SU-DHL-6 (cell line): ENCODE data around the gene WNT5A.

Experiments
- H2AFZ ChIP-seq: fragments of 200-600 bp; sonication (generic); 2 replicates; pipeline ENCODE4 v1.6.1; 2014; ENCODE audit warnings: low read depth, mild to moderate bottlenecking, moderate library complexity, mixed read lengths, antibody characterized with exemption, low read length; ENCODE audit not compliant: severe bottlenecking
- H3F3A ChIP-seq: fragments of 200-600 bp; shearing (Covaris generic); 2 replicates; pipeline ENCODE4 v1.6.0; 2016; ENCODE audit warnings: antibody characterized with exemption, mild to moderate bottlenecking; ENCODE audit not compliant: insufficient read depth
- H3K27ac ChIP-seq: fragments of 200-600 bp; sonication (generic); 2 replicates; pipeline ENCODE4 v1.5.1; 2016; ENCODE audit warnings: low read depth, mild to moderate bottlenecking, low read length, moderate library complexity, mixed read lengths
- H3K27me3 ChIP-seq: fragments of 200-600 bp; sonication (generic), shearing (Covaris generic); 2 replicates; pipeline ENCODE4 v1.6.0; 2014; ENCODE audit warnings: mild to moderate bottlenecking, low read length
- H3K36me3 ChIP-seq: fragments of 200-600 bp; sonication (generic); 2 replicates; pipeline ENCODE4 v1.6.1; 2014; ENCODE audit warnings: mild to moderate bottlenecking, low read length, mixed read lengths
- H3K4me2 ChIP-seq: fragments of 300-600, 200-600 bp; shearing (Covaris generic), sonication (generic); 2 replicates; pipeline ENCODE4 v1.6.0; 2014; ENCODE audit warnings: low read length, low read depth, mild to moderate bottlenecking; ENCODE audit not compliant: poor library complexity, severe bottlenecking
- H3K4me3 ChIP-seq: fragments of 200-600 bp; sonication (generic); 2 replicates; pipeline ENCODE4 v1.5.1; 2014; ENCODE audit warnings: antibody characterized with exemption, low read length, mild to moderate bottlenecking, mixed read lengths; ENCODE audit not compliant: insufficient read depth, poor library complexity, severe bottlenecking
- H3K79me2 ChIP-seq: fragments of 200-600 bp; sonication (generic); 2 replicates; pipeline ENCODE4 v1.6.1; 2014; ENCODE audit warnings: mild to moderate bottlenecking, low read length, moderate library complexity; ENCODE audit not compliant: insufficient read depth
- H3K9ac ChIP-seq: fragments of 200-600 bp; sonication (generic); 2 replicates; pipeline ENCODE4 v1.7.0; 2014; ENCODE audit warnings: mild to moderate bottlenecking, low read length
- H3K9me2 ChIP-seq: fragments of 200-600 bp; sonication (generic); replicated peaks from 2 replicates; pipeline ENCODE4 v1.6.1; 2014; ENCODE audit warnings: low read length; ENCODE audit not compliant: insufficient read depth
- H3K9me3 ChIP-seq: fragments of 200-600 bp; sonication (generic); 2 replicates; pipeline ENCODE4 v1.6.1; 2014; ENCODE audit warnings: low read length, mixed read lengths; ENCODE audit not compliant: insufficient read depth
- H4K20me1 ChIP-seq: fragments of 200-600 bp; sonication (generic); 2 replicates; pipeline ENCODE4 v1.6.1; 2014; ENCODE audit warnings: low read depth, mild to moderate bottlenecking, antibody characterized with exemption, low read length, moderate library complexity, mixed read lengths
- EZH2phosphoT487 ChIP-seq: fragments of 200-600 bp; sonication (generic), shearing (Covaris generic); conservative IDR thresholded peaks from 2 replicates; pipeline ENCODE4 v1.6.1; 2018; ENCODE audit warnings: mild to moderate bottlenecking, antibody characterized with exemption, low read length, moderate library complexity, mixed read lengths
- TF ChIP-seq, protein P1 (sequence below): fragments of 200-600 bp; sonication (generic); IDR thresholded peaks from one replicate; pipeline ENCODE4 v1.5.1; 2017; ENCODE audit warnings: antibody characterized with exemption, mild to moderate bottlenecking, low read length, moderate library complexity; ENCODE audit not compliant: insufficient read depth, poor library complexity, severe bottlenecking

Gene WNT5A

DNA sequence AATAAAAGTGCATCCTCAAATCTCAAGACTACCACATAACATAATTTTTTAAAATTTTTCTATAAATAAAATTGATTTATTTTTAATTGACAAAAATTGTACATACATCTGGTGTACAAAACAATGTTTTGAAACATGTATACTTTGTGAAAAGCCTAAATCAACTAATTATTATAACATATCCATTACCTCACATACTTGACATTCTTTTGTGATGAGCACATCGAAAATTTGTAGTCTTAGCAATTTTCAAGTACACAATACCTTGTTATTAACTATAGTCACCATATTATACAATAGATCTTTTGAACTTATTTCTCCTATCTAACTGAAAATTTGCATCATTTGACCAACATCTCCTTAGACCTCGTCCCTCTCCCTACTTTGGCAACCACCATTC lies 7.9 kb upstream of the WNT5A start:
- no peaks in the 10 kb centered on the region; the same call in 1 of the 2 replicates for H3K9me2 ChIP-seq
- no peak overlapping the region for H3K9ac ChIP-seq
- no peak overlapping the region for H2AFZ ChIP-seq
- no peaks in the 10 kb centered on the region for H3K9me3 ChIP-seq
- H3K27ac ChIP-seq = no peak overlapping the region
- H4K20me1 ChIP-seq = no peaks in the 10 kb centered on the region
- no peak overlapping the region for H3K4me2 ChIP-seq
- no peaks in the 10 kb centered on the region for H3K36me3 ChIP-seq
- TF ChIP-seq EZH2phosphoT487 = no peak
- TF ChIP-seq, protein P1, sequence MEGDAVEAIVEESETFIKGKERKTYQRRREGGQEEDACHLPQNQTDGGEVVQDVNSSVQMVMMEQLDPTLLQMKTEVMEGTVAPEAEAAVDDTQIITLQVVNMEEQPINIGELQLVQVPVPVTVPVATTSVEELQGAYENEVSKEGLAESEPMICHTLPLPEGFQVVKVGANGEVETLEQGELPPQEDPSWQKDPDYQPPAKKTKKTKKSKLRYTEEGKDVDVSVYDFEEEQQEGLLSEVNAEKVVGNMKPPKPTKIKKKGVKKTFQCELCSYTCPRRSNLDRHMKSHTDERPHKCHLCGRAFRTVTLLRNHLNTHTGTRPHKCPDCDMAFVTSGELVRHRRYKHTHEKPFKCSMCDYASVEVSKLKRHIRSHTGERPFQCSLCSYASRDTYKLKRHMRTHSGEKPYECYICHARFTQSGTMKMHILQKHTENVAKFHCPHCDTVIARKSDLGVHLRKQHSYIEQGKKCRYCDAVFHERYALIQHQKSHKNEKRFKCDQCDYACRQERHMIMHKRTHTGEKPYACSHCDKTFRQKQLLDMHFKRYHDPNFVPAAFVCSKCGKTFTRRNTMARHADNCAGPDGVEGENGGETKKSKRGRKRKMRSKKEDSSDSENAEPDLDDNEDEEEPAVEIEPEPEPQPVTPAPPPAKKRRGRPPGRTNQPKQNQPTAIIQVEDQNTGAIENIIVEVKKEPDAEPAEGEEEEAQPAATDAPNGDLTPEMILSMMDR = no peak
- H3F3A ChIP-seq = no peaks in the 10 kb centered on the region
- no peaks in the 10 kb centered on the region for H3K27me3 ChIP-seq
- H3K4me3 ChIP-seq = no peak overlapping the region
- no peaks in the 10 kb centered on the region for H3K79me2 ChIP-seq

DNA sequence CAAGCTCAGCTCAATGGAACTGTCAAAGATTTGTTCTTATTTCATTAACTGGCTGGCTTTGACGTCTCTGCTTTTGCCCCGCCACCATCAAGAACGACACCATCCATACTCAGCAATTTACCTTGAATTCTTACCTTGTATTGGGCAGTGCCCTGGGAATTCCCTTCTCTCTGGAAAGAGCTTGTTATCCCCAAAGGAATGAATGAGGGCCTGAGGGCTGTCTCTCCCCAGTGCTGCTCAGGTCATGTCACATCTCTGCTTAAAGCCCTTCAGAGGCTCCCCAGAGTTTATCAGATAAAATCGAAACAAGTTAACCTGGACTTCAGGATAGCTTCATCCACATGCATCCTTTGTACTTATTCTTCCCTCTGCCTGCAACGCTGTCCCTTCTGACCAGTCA lies 5.9 kb upstream of the WNT5A start:
- Histone ChIP-seq H3K9ac (no peak overlapping the region), H3K27ac (no peak overlapping the region), H3K79me2 (no peaks in the 10 kb centered on the region), H3K4me2 (no peak overlapping the region), H3K9me2 (no peaks in the 10 kb centered on the region; the same call in 1 of the 2 replicates), H3K9me3 (no peaks in the 10 kb centered on the region), H3K27me3 (no peaks in the 10 kb centered on the region), H2AFZ (no peak overlapping the region), H3K4me3 (no peak overlapping the region), H3K36me3 (no peaks in the 10 kb centered on the region), H4K20me1 (no peaks in the 10 kb centered on the region), H3F3A (no peaks in the 10 kb centered on the region)
- TF ChIP-seq, protein P1 = no peak
- no peak for TF ChIP-seq EZH2phosphoT487

DNA sequence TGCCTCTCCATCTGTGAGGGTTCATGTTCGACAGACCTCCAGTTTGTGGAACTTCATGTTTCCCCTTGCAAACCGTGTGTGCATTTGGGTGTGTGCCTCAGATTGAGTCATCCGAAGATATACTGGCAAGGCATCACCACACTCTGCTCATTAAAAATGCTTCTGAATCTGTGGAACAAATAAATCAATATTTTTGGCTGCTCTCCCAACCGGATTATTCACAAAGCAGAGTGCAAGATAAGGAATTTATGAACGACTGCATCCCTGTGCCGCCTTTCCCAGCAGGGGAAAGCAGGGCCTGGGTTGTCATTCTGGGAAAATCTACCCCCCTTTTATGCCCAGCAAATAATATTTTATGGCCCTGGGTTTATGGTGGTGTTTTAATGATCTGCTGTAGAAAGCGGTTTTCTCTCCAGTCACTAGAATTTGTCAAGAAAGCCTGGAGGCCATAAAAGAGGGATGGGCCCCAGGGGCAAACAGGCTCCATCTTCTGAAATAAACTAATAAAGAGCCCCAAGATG lies 4.2 kb upstream of the WNT5A start:
- Histone ChIP-seq H3F3A (no peaks in the 10 kb centered on the region), H3K27ac (no peak overlapping the region), H3K9me3 (no peaks in the 10 kb centered on the region), H3K79me2 (no peaks in the 10 kb centered on the region), H4K20me1 (no peaks in the 10 kb centered on the region), H3K4me3 (no peak overlapping the region), H3K27me3 (no peaks in the 10 kb centered on the region), H3K9ac (no peak overlapping the region), H3K36me3 (no peaks in the 10 kb centered on the region), H3K4me2 (no peak overlapping the region), H3K9me2 (no peaks in the 10 kb centered on the region; the same call in 1 of the 2 replicates), H2AFZ (no peak overlapping the region)
- TF ChIP-seq EZH2phosphoT487 = no peak
- TF ChIP-seq, protein P1 = no peak
